D341Med (cell line): ENCODE results near the gene NRARP.

ENCODE experiments used
- DNase-seq: peaks from one replicate; pipeline ENCODE4 v3.0.0; 2012; ENCODE audit warnings: low spot score

The NRARP gene

DNA sequence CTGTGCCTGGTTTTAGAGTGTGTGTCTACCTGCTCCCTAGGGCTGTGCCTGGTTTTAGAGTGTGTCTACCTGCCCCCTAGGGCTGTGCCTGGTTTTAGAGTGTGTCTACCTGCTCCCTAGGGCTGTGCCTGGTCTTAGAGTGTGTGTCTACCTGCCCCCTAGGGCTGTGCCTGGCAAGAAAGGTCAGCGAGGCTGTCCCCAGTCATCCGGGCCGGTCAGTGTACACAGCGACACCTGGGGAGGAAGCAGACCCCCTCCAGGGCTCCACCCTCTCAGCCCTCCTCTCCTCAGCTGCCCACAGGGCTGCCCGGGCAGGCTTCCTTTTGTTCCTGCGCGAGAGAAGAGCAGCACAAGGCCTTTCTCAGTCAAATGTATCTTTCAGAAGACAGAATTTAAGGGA is 4.1 kb downstream of the NRARP start:
- DNase-seq, result no peak

DNA sequence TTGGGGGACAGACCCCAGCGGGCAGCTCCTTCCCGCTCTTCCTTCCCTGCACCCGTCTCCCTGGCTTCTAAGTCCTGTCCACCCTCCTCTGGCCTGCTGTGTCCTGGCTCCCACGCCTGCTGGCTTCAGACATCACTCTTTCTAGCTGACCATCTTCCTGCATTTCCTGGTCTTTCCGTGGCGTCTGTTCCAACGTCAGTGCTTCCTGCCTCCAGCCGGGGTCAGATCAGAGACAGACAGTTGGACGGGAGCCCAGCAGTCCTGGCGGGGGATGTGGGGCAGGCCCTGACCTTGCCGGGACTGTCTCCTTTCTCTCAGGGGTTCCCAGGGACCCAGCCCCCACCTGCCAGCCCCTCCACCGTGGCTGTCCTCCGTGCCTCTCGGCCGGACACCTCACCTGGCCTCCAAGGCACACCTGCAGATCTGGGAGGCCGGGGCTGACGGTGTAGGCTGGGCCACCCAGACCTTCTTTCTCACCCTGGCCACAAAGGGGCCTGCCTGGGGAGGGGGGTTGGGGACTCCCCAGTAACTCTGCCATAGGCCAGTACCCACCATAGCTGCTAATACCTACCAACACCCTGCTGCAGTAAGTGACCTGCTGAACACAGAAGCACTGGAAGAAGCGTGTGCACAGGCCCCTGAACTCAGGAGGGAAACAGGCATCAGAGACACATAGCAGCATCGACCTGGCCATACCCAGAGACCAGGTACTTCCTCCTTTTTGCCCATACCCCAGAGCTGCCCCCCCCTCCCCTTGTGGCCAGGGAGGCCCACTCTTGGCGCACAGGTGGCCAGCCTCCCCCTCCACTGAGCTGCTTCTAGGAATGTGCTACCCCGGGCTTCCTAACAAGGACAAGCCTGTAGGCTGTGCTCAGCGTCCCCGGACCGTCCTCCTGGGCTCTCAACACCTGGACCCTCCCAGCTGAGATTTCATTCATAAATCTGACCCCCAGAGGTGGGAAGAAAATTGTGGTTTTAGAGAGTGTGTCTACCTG is 5.1 kb downstream of the NRARP start:
- DNase-seq, result no peak

DNA sequence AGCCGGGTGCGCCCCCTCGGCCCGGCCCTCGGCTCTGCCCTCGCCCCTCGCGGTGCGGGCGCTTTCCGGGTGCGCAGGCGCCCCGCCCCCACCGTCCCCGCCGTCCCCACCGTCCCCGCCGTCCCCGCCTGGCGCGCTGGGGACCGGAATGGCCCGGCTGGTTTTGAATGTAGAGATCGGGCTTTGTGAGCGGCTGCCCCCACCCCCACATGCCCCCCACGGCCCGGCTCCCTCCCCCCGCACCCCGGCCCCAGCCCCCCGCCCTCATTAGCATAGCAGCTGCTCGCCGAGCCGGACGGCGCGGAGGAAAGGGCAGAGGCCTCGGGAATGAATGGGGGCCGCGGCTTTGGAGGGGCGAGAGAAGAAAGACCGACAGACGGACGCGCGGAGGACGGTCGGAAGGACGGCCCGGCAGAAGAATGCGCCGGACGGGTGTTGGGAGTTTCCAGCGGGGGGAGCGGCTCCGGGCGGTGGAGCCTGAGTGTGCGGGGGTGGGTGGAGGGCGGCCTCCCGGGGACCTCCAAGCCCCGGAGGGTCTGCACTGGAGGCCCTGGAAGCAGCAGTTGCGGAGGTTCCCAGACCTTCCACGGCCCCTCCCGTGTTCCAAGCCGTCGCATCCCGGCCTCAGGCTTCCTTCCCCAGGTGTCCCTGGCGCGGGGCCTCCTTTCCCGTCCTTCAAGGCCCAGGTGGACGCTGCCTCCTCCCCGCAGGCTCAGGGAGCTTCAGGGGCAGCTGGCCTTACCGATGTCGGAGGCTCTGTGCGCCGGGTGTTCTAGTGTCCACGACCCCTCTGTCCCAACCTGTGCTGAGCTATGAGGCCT is 6.0 kb downstream of the NRARP start:
- no peak for DNase-seq

DNA sequence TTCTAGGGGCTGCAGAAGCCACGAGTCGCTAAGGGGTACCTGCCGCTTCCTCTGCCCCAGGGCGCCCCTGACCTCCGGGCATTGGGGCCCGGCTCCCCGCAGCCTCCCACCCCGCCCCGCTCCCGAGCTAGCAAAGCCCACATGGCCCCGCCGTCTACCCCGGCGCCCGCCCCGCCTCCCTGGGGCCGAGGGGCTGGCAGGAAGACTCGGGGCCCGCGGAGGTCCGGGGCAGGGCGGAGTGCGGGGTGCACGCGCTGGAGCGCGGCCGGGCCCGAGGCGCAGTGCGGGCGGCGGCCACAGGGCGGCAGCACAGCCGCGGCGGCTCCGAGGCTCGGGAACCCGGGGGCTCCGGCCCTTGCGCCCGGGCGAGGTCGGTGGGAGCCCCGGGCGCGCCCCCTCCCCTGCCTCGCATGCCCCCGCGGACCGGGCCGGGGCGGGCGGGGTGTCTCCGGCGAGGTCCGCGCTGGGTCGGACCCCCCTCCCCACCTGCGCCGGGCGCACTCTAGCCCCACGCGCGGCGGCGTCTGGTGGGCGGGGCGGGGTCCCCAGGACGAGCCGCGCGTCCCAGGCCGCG is 6.7 kb downstream of the NRARP start:
- DNase-seq, result peak; percentile 95

DNA sequence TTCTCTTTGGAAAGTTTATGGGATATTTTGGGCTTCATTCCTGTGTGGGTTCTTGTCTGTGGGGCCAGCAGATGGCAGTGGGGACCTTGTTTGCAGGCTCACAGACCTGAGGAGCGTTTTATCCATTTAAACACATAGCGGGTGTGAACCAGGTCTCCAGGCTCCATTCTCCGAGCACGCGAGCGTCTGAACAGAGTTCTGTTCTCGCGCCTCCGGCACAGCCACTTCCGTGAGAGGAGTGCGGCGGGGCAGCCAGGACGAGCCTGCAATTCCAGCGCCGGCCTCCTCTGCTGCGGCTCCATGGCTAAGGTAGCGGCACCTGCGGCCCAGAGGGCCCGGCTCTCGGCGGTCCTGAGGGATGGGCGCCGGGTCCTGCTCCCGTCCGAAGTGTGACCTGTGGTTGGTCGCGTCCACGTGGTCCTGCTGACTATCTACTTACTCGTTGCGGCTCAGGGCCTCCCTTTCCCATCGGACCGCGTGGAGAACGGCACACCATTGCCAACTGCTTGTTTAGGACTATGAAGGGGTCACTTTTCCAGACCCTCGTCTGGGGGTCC is 7.3 kb downstream of the NRARP start:
- DNase-seq, result no peak

DNA sequence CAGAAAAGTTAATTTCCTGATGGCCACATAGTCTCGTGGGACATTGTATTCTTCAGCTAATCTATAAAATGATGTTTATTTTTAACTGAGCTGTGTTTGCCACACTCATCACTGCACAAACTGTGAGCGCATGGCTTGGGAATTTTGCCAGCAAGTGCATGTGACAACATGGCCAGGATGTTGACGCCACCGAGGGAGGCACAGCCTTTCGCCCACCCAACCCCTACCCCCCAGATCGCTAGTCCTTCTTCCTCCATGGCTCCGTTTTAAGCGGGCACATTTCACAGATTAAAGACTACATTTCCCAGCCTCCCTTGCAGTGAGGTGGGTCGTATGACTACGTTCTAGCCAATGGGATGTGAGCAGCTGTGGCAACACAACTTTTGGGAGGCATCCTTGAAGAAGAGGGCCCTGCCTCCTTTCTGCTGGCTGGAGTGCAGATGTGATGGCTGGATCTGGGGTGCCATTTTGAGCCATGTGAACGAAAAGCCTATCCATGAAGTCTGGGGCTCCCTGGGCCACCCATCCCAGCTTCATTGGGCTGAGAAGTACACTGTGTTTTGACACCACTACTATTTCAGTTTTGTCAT is 7.9 kb downstream of the NRARP start:
- no peak for DNase-seq

DNA sequence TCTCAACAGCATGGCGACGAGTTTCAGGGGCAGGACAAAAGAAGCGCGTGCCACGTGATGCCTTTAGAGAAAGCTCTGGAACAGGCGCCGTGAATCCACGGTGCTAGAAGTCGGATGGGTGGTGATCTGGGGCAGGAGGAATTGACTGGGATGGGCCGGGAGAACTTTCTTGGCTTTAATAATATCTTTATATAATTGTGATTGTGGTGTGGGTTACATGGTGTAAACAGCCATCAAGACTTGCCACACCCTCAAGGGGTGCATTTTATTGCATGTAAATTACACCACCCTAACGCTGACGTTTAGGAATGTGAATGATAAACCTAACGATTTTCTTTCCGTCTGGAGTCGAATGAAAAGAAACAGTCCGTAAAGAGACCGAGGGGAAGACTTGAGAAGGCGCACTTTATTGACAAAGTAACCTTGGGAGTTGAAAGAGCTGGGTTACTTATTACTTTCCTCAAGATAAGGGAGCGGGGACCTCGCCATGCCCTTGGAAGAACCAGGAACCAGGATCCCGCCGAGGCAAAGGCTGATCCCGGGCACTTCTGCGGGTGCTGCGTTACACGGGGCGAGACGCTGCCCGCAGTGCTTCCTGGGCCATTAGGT is 8.5 kb downstream of the NRARP start:
- no peak for DNase-seq

DNA sequence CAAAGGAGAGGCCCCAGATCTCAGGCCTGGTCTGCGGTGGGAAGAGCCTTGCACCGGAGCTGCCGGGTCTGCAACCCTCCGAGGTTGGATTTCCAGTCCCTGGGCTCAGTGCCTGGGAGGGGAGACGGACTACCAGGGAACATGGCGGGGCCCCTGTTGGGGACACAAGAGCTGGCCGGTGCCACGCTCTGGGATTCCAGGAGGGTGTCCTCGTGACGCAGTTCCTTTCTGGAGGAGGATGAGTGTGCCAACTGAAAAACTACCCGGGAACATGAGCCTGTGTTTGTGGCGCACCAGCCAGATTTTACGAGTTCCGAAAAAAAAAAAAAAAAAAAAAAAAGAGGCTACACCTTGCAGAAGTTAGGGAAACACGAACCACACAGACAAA is 9.0 kb downstream of the NRARP start:
- no peak for DNase-seq

DNA sequence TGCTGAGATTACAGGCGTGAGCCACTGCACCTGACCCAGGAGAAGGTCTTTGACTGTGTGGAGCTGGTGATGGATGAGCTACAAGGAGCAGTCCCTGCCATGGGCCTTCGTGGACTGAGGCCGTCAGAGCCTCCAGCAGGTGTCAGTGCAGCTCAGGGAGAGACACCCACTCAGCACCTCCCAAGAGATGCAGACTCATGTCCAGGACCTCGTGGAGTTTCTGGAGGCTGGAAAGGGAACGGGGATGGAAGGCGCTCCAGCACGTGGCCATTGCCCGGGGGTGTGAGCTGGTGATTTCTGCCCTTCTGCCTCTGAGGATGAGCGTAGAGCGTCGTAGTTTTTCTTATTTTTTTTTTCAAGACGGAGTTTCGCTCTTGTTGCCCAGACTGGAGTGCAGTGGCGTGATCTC is 15.1 kb downstream of the NRARP start:
- DNase-seq, result peak; percentile 84

DNA sequence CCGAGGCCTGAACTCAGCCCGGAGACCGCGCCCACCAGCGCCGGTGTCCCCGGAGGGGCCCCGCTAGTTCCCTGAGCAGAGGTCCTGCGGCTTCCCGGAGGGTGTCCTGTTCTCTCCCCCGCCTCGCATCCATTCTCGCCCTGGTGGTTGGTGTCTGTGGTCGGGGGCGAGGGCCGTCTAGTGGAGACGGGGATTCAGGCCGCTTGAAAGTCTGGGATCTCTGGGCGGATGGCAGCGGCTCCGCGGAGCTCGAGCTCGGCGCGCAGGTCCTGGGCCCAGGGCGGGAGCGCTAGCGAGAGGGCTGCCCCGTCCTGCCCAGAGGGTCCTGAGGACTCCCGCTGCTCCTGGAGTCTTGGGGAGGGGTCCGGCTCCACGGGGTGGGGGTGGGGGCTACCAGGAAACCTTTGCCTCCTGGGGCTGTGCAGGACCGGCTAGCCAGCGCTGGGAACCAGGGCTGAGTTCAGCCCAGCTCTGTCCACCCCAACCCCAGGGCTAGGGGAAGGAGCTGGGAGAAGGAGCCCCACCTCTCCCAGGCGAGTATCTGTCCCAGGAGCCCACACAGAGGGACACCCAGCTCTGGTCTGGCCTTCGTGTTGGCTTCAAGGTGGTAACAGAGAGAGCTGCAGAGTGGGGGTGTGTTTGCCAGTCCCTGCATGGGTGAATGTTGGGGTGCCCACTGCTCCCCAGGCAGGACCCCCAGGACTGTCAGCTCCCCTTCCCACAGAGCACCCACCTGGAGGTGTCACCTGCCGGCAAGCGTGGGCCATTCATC is 20.5 kb downstream of the NRARP start:
- no peak for DNase-seq

DNA sequence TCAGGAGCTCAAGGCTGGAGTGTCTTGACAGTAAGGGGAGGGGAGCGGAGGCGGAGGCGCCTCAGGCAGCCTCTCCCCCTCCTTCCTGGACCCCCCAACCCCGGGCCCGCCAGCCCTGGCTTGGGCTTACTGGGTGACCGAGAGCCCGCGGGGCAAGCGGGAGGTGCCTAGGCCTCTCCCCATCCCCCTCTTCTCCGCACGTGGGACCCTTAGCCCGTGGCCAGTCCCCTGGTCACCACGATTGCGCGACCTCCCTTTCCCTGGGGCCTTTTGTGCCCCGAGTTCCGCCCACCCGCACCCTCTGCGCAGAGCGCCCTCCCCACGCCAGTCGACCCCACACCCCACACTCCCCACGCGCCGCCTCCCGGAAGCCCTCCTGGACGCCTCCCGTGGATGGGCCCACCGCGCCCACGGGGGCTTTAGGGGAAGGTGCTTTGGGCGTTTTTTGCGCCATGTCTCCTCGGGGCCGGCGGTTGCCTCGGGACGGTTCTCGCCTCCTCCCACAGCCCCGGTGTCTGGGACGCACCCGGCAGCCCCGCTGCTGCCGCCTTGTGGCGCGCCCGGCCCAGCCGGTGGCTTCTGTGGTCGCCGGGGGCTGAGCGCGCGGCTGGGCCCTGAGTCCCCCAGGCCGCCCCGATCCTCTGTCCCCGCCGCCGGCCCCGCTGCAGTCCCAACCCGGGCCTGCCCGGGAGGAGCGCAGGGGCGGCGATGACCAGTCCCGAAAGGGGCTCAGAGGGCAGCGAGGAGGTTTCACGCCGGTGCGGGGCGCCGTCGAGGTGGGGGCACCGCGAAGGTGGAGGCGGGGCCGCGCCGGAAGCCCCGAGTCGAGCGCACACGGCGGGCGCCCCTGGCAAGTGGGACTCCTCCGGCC is 21.4 kb downstream of the NRARP start:
- peak; percentile 90 for DNase-seq

DNA sequence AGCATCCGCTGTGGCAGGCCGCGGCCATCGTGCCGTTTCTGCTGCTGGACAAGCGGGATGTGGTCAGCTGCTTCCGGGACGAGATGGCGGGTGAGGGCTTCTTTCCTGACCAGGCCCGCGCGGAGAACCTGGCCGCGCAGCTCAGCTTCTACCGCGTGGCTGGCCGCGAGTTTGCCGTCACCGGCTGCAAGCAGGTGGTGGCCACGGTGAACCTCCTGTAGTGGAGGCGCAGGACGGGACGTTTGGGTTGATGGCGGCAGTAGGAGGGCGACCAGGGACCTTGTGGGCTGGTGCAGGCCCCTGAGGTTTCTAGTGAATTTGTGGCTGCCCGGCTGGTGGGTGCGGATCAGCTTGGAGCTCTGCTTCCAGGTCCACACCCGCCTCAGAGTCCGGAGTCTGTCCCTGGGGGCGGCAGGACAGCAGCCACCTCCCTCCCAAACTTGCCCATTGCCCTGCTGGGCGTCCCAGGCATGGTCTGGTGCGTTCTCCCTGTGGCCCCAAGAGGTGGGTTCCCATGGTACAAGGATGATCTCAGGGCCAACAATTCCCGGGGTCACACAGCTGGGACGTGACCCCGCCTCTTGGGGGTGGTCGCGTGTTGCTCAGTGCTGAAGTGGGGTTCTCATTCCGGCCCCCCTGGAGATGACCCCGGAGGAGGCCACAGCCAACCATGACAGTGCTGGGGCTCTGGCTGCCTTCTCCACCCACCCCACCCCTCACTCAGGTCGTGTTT is 22.2 kb downstream of the NRARP start:
- DNase-seq, result no peak

DNA sequence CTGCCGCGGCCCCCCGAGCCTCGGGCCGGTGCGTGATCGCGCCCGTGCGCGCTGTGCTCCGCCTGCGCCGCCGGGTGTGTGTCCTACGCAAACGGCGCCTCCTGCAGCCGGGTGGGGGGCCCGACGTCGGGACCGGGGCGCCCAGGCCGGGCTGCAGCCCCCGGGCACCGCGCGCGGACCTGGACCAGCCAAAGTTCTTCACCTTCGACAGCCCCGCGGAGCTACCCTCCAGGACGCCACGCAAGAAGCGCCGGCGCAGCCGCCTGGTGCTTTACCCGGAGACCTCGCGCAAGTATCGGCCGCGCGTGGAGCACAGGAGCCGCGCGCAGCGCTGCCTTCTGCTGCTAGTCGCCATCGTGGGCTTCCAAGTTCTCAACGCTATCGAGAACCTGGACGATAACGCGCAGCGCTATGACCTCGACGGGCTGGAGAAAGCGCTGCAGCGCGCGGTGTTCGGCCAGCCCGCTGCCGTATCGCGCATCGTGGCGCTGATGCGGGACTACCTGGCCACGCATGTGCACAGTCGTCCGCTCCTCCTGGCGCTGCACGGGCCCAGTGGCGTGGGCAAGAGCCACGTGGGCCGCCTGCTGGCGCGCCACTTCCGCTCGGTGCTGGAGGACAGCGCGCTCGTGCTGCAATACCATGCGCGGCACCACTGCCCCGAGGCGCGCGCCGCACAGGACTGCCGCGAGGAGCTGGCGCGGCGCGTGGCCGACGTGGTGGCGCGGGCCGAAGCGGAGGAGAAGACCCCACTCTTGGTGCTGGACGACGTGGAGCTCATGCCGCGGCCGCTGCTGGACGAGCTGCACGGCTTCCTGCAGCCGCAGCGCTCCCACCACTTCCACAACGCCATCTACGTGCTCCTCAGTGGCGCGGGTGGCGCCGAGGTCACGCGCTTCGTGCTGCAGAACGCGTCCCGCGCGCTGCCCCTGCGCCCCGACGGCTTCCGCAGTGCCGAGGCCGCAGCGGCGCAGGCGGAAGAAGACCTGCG is 23.1 kb downstream of the NRARP start:
- no peak for DNase-seq

DNA sequence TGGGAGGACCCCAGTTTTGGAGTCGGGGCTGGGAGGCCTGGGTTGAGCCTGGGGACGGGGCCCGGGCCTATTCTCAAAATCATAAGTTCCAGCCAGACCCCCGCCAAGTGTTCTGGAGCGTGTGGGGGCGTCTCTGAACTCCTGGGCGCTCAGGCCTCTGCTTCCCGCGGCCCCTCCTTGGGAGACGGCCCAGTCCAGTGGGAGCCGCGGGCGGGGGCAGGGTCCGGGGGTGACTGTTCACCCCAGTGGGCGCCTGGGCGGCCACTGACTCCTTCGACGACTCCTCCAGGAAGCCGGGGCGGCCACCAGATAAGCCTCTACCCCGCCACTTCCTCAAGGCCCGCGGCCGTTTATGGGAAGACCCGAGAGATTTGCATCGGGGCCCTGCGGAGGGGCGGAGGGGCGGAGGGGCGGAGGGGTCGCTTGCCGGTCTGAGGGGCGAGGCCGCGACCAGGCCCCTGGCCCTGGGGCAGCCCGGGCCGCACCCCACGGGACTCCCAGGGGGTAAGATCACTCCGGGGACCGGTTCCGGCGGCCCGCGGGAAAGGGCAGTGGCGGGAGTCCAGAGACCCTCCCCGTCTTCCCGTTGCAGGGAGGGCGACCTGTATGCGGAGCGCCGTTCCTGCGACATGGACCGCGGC is 23.9 kb downstream of the NRARP start:
- DNase-seq, result no peak

DNA sequence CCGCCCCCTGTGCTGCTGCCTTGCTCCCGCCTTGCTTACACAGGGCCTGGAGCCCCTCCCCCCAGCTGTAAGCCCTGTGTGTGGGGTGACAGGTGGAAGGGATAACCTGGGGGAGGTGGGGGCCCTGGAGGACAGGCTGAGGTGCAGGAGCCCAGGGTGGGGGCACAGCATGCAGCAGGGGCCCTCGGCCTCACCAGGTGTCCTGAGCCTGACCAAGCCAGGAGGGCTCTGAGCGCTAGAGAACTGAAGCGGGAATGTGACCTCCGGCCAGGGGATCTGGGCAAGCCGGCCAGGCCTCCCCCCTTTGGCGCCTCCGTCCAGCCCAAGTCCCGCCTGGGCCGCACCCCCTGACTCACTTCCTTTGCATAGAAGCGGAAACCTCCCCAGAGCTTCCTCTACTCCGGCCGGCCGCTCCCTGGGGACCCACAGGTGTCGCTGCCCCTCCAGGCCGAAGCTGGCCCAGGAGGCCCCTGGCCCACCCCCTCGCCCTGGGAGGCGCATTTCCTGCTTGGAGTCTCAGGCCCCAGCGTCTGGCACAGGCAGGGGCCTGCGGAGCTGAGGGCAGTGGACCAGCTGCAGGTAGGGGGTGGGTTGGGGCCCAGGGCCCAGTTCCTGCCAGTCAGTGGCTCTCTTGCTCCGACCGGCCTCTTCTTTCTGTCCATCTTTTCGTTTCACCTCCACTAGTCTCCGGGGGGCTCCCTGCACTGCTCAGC is 24.6 kb downstream of the NRARP start, which contains the start of gene TOR4A:
TOR4A (plus strand) TSS at position 398 of the 713 bp plus-strand sequence. CDS start 964 bp downstream, outside the sequence.
- no peak for DNase-seq
